Naive thymus-derived CD8-positive, alpha-beta T cell (primary cell): ENCODE results near the gene PCDHGA8. TPM values are rescaled to one million over a fixed set of nuclear protein-coding genes. Genes with fewer than 3 reads are reported as not detected.
"Not testable (repeated sequence)": the region's sequence is repeated elsewhere in the genome, so short reads cannot be mapped to it uniquely, and the experiment has no call there.

Source experiments
- ATAC-seq, 2 donors: fragments of 150-1000 bp; cut with Tn5 transposase in 1 of 2; sonication (Bioruptor Pico), chemical (Tn5 transposase) in 1 of 2; 1 replicate in 1 of 2; 2 replicates in 1 of 2; pipeline ENCODE4 v1.10.0; 2021; ENCODE audit warnings: mild to moderate bottlenecking in 2 of 2, moderate library complexity in 2 of 2
- POLR2A ChIA-PET: fragments of 350-600 bp; sonication (Branson Sonifier 250); formaldehyde crosslinking; loops from one replicate; lab custom pipeline; 2021; ENCODE audit warnings: antibody characterized with exemption; lab: Charles Lee
- DNase-seq, 10 donors: peaks; one replicate each; pipeline versions ENCODE4 v3.0.0 to v3.0.0-alpha.2; 2020 to 2022
- H3K27ac Mint-ChIP-seq, 10 donors: one replicate each; pipeline ENCODE4 v1.8.0; 2020 to 2022; ENCODE audit warnings: mild to moderate bottlenecking in 10 of 10, mixed read lengths in 10 of 10, moderate library complexity in 4 of 10, inconsistent platforms in 1 of 10
- H3K27me3 Mint-ChIP-seq, 5 donors: one replicate each; pipeline ENCODE4 v1.8.0; 2021 to 2022; ENCODE audit warnings: mixed read lengths in 5 of 5
- H3K36me3 Mint-ChIP-seq, 3 donors: one replicate each; pipeline ENCODE4 v1.8.0; 2020 to 2022; ENCODE audit warnings: mixed read lengths in 3 of 3, mild to moderate bottlenecking in 2 of 3, inconsistent platforms in 1 of 3
- H3K4me1 Mint-ChIP-seq, 4 donors: one replicate each; pipeline ENCODE4 v1.8.0; 2021 to 2022; ENCODE audit warnings: mixed read lengths in 4 of 4
- H3K4me3 Mint-ChIP-seq, 10 donors: one replicate each; pipeline ENCODE4 v1.8.0; 2020 to 2022; ENCODE audit warnings: mild to moderate bottlenecking in 10 of 10, mixed read lengths in 10 of 10, moderate library complexity in 6 of 10, inconsistent platforms in 1 of 10
- H3K9me3 Mint-ChIP-seq, 9 donors: one replicate each; pipeline ENCODE4 v1.8.0; 2020 to 2022; ENCODE audit warnings: mixed read lengths in 9 of 9, mild to moderate bottlenecking in 3 of 9, inconsistent platforms in 1 of 9, moderate library complexity in 1 of 9
- polyA plus RNA-seq, 3 donors: library from polyadenylated mRNA; unstranded; fragments of 300-500 nt; fragmentation: Illumina TruSeq; gene quantifications; one replicate each; pipeline ENCODE4 v1.2.3, GENCODE V29; 2021
- total RNA-seq, 8 experiments: library from RNA in 2 of 8; stranded (reverse) in 2 of 8; gene quantifications; one replicate each; pipeline ENCODE4 v1.2.3 and lab custom pipeline; 2021 to 2026

PCDHGA8 gene
- total and polyA plus RNA-seq, 5 experiments from 2014 or later, result 0.16 to 0.22 TPM; not detected in 3

GRCh38 chr5:141412854-141413539, 20.6 kb downstream of the PCDHGA8 start, which contains the start of gene PCDHGA10:
TSS of gene PCDHGA10 (plus strand) at chr5:141412987. CDS start at chr5:141413176, 189 bp downstream.
- Mint-ChIP-seq H3K27ac (peak within 1 kb of the TSS in 3 of 10 donors; percentile 46 to 76 (median 50)), H3K9me3 (peaks cover 0 to 63% (median 43%) of the 10 kb centered on the region in 9 donors), H3K36me3 (peaks cover 17 to 44% (median 23%) of the 10 kb centered on the region in 3 donors), H3K4me1 (peaks cover 10 to 24% (median 15%) of the 10 kb centered on the region in 4 donors), H3K4me3 (peak within 1 kb of the TSS; percentile 78 to 91 (median 90)), H3K27me3 (peaks cover 46 to 73% (median 64%) of the 10 kb centered on the region in 5 donors)
- POLR2A ChIA-PET, result interaction anchor here (1.6 kb wide), 1 partner anchor 93 kb away, joined by 4 read pairs; the partner anchor contains the start of gene TAF7
- ATAC-seq (peak; percentile 77 to 78), DNase-seq (peak in 9 of 10 donors; percentile 16 to 72 (median 48))

GRCh38 chr5:141413540-141414069, 21.2 kb downstream of the PCDHGA8 start:
- peak overlapping the region in 3 of 10 donors; percentile 44 to 76 (median 46) for H3K27ac Mint-ChIP-seq
- peaks cover 0 to 63% (median 43%) of the 10 kb centered on the region in 9 donors for H3K9me3 Mint-ChIP-seq
- peaks cover 9 to 24% (median 16%) of the 10 kb centered on the region in 4 donors for H3K4me1 Mint-ChIP-seq
- peaks cover 48 to 73% (median 65%) of the 10 kb centered on the region in 5 donors for H3K27me3 Mint-ChIP-seq
- peak overlapping the region; percentile 78 to 91 (median 90) for H3K4me3 Mint-ChIP-seq
- ATAC-seq, result no peak
- H3K36me3 Mint-ChIP-seq, result peaks cover 22 to 44% (median 23%) of the 10 kb centered on the region in 3 donors
- DNase-seq, result no peak
- POLR2A ChIA-PET, result interaction anchor here (1.6 kb wide), 1 partner anchor 93 kb away, joined by 4 read pairs; the partner anchor contains the start of gene TAF7

- Mint-ChIP-seq H3K36me3 (peaks cover 19 to 40% (median 24%) of the 10 kb centered on the region in 3 donors), H3K4me1 (peaks cover 9 to 24% (median 16%) of the 10 kb centered on the region in 4 donors), H3K9me3 (peaks cover 0 to 62% (median 39%) of the 10 kb centered on the region in 9 donors), H3K27me3 (peaks cover 47 to 74% (median 61%) of the 10 kb centered on the region in 5 donors), H3K4me3 (peak overlapping the region in 8 of 10 donors; percentile 0 to 81 (median 36))
- H3K27ac Mint-ChIP-seq, DNase-seq, ATAC-seq, POLR2A ChIA-PET: not testable (repeated sequence)
These were observed 22.3 kb downstream of the PCDHGA8 start for GRCh38 chr5:141414548-141415274.

- Mint-ChIP-seq H3K27me3 (peaks cover 48 to 74% (median 63%) of the 10 kb centered on the region in 5 donors), H3K4me3 (peak overlapping the region in 6 of 10 donors; percentile 14 to 49 (median 31)), H3K9me3 (peaks cover 0 to 64% (median 35%) of the 10 kb centered on the region in 9 donors), H3K36me3 (peaks cover 21 to 41% (median 25%) of the 10 kb centered on the region in 3 donors), H3K4me1 (peaks cover 9 to 24% (median 17%) of the 10 kb centered on the region in 4 donors)
- H3K27ac Mint-ChIP-seq, ATAC-seq, POLR2A ChIA-PET, DNase-seq: not testable (repeated sequence)
These were observed 22.8 kb downstream of the PCDHGA8 start for GRCh38 chr5:141415275-141415618.

DNA sequence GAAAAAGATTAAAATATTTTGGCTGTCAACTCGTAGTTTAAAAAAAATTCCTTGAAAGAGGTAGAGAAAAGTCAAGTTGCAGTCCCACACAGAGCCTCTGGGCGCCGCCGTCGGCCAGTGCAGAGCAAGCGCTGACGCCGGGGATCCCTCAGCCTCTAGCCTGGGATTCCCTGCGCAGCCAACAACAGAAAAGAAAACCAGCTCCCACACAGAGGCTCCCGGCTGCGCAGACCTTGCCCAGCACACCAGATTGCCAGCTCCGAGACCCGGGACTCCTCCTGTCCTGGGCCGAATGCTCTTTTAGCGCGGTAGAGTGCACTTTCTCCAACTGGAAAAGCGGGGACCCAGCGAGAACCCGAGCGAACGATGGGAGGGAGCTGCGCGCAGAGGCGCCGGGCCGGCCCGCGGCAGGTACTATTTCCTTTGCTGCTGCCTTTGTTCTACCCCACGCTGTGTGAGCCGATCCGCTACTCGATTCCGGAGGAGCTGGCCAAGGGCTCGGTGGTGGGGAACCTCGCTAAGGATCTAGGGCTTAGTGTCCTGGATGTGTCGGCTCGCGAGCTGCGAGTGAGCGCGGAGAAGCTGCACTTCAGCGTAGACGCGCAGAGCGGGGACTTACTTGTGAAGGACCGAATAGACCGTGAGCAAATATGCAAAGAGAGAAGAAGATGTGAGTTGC, 25.2 kb downstream of the PCDHGA8 start, which contains the start of gene PCDHGB7:
PCDHGB7 (plus strand) TSS at position 184 of the 679 bp plus-strand sequence; CDS start at position 367, 183 bp downstream.
- Mint-ChIP-seq H3K27me3 (peaks cover 51 to 90% (median 72%) of the 10 kb centered on the region in 5 donors), H3K36me3 (peaks cover 36 to 54% (median 38%) of the 10 kb centered on the region in 3 donors), H3K9me3 (peaks cover 0 to 85% (median 36%) of the 10 kb centered on the region in 9 donors), H3K4me1 (peaks cover 9 to 28% (median 19%) of the 10 kb centered on the region in 4 donors), H3K27ac (peak within 1 kb of the TSS in 5 of 10 donors; percentile 7 to 80 (median 53)), H3K4me3 (peak within 1 kb of the TSS; percentile 49 to 80 (median 70))
- ATAC-seq (peak; percentile 38 to 65), DNase-seq (peak in 8 of 10 donors; percentile 19 to 39 (median 28))
- POLR2A ChIA-PET, result not testable (repeated sequence)

DNA sequence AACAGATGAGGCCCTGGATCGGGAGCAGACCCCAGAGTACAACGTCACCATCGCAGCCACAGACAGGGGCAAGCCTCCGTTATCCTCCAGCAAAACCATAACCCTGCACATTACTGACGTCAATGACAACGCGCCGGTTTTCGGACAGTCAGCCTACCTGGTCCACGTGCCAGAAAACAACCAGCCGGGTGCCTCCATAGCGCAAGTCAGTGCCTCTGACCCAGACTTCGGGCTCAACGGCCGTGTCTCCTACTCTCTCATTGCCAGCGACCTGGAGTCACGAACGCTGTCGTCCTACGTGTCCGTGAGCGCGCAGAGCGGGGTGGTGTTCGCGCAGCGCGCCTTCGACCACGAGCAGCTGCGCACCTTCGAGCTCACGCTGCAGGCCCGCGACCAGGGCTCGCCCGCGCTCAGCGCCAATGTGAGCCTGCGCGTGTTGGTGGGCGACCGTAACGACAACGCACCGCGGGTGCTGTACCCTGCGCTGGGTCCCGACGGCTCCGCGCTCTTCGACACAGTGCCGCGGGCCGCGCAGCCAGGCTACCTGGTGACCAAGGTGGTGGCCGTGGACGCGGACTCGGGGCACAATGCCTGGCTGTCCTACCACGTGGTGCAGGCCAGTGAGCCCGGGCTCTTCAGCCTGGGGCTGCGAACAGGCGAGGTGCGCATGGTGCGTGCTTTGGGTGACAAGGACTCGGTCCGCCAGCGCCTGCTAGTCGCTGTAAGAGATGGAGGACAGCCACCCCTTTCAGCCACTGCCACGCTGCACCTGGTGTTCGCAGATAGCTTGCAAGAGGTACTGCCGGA, 26.8 kb downstream of the PCDHGA8 start:
- Mint-ChIP-seq H3K9me3 (peaks cover 0 to 85% (median 39%) of the 10 kb centered on the region in 9 donors), H3K27me3 (peaks cover 46 to 90% (median 68%) of the 10 kb centered on the region in 5 donors), H3K27ac (peak overlapping the region in 4 of 10 donors; percentile 7 to 90 (median 62)), H3K4me3 (peak overlapping the region in 4 of 10 donors; percentile 23 to 67 (median 44)), H3K36me3 (peaks cover 36 to 61% (median 36%) of the 10 kb centered on the region in 3 donors), H3K4me1 (peaks cover 0 to 19% (median 8%) of the 10 kb centered on the region in 4 donors)
- POLR2A ChIA-PET, result no interaction called here
- ATAC-seq (no peak), DNase-seq (no peak)

DNA sequence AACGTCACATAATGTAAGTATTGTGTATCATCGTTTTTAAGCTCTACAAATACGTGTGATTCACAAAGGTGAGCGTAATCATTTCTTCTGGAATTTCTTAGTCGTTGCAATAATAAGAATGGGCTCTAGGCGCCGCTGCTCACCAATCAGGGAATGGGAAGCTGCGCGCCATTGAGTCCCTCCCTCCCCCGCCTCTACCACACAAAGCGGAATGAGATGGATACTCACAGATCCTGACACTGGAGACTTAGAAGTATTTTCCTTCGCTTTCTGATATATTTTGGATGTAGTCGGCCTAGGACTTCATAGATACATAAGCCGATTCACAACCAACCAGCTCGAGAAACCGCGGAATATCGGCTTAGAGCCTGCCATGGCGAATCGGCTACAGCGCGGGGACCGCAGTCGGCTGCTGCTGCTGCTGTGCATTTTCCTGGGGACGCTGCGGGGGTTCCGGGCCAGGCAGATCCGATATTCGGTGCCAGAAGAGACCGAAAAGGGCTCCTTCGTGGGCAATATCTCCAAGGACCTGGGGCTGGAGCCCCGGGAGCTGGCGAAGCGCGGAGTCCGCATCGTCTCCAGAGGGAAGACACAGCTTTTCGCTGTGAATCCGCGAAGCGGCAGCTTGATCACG, 28.5 kb downstream of the PCDHGA8 start, which contains the start of gene PCDHGA11:
PCDHGA11 (plus strand) TSS at position 197 of the 634 bp plus-strand sequence; CDS start at position 374, 177 bp downstream.
- Mint-ChIP-seq H3K36me3 (peaks cover 31 to 54% (median 35%) of the 10 kb centered on the region in 3 donors), H3K9me3 (peaks cover 0 to 86% (median 36%) of the 10 kb centered on the region in 9 donors), H3K27me3 (peaks cover 46 to 90% (median 68%) of the 10 kb centered on the region in 5 donors), H3K4me3 (peak within 1 kb of the TSS; percentile 50 to 85 (median 76)), H3K27ac (peak within 1 kb of the TSS in 2 of 10 donors; percentile 64 to 93), H3K4me1 (peaks cover 0 to 17% (median 5%) of the 10 kb centered on the region in 4 donors)
- POLR2A ChIA-PET, result no interaction called here
- DNase-seq (peak in 4 of 10 donors; percentile 20 to 42 (median 34)), ATAC-seq (peak; percentile 39 to 49)

DNA sequence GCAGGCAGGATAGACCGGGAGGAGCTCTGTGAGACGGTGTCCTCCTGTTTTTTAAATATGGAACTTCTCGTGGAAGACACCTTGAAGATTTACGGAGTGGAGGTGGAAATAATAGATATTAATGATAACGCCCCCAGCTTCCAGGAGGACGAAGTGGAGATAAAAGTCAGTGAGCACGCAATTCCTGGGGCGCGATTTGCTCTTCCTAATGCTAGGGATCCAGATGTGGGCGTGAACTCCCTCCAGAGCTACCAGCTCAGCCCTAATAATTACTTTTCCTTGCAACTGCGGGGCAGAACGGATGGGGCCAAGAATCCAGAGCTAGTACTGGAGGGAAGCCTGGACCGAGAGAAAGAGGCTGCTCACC, 29.0 kb downstream of the PCDHGA8 start:
- Mint-ChIP-seq H3K9me3 (peaks cover 0 to 86% (median 36%) of the 10 kb centered on the region in 9 donors), H3K4me1 (peaks cover 0 to 17% (median 5%) of the 10 kb centered on the region in 4 donors), H3K27me3 (peaks cover 44 to 90% (median 69%) of the 10 kb centered on the region in 5 donors), H3K27ac (peak overlapping the region in 2 of 10 donors; percentile 64 to 93), H3K4me3 (peak overlapping the region; percentile 50 to 85 (median 74)), H3K36me3 (peaks cover 31 to 58% (median 35%) of the 10 kb centered on the region in 3 donors)
- ATAC-seq (no peak), DNase-seq (no peak)
- POLR2A ChIA-PET, result no interaction called here

- Mint-ChIP-seq H3K36me3 (peaks cover 30 to 64% (median 35%) of the 10 kb centered on the region in 3 donors), H3K27me3 (peaks cover 49 to 91% (median 73%) of the 10 kb centered on the region in 5 donors), H3K4me1 (peaks cover 0 to 14% (median 5%) of the 10 kb centered on the region in 4 donors), H3K9me3 (peaks cover 0 to 87% (median 36%) of the 10 kb centered on the region in 9 donors), H3K27ac (peak overlapping the region in 1 of 10 donors; percentile 40), H3K4me3 (peak overlapping the region in 1 of 10 donors; percentile 42)
- POLR2A ChIA-PET, result no interaction called here
- DNase-seq, result no peak
- ATAC-seq, result no peak
These were observed 30.4 kb downstream of the PCDHGA8 start for GRCh38 chr5:141422742-141423291.
